ENCODE measurements around the gene NUP205.

DNA sequence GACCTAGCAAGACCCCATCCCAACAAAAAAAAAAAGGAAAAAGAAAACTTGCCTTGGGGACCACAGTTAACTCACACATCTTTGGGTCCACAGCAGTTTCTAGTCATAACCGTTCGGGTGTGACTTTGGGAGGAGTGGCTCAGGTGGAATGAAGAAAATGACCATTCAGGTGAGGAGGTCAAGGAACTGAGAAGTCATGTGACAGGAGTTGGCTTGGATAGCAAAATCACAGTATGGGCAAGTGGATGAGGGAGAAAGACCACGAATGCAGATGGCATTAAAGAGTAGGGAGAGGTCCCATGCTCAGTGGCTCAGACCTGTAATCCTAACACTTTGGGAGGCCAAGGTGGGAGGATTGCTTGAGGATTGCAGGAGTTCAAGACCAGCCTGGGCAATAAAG lies 30.7 kb upstream of the NUP205 start:
- TF ChIP-seq, protein P1, sequence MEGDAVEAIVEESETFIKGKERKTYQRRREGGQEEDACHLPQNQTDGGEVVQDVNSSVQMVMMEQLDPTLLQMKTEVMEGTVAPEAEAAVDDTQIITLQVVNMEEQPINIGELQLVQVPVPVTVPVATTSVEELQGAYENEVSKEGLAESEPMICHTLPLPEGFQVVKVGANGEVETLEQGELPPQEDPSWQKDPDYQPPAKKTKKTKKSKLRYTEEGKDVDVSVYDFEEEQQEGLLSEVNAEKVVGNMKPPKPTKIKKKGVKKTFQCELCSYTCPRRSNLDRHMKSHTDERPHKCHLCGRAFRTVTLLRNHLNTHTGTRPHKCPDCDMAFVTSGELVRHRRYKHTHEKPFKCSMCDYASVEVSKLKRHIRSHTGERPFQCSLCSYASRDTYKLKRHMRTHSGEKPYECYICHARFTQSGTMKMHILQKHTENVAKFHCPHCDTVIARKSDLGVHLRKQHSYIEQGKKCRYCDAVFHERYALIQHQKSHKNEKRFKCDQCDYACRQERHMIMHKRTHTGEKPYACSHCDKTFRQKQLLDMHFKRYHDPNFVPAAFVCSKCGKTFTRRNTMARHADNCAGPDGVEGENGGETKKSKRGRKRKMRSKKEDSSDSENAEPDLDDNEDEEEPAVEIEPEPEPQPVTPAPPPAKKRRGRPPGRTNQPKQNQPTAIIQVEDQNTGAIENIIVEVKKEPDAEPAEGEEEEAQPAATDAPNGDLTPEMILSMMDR (IDR thresholded peaks at IDR 0.05; ENCODE audit: borderline replicate concordance, extremely low read depth, low read length, poor library complexity, severe bottlenecking), result no peak
- TF ChIP-seq EZH2 (IDR thresholded peaks at IDR 0.05; ENCODE audit: borderline replicate concordance, low read depth, low read length, severe bottlenecking), result no peak

Data from DND-41 (cell line).